HepG2 (cell line): ENCODE data around the gene ALCAM. TPM values are rescaled to one million over a fixed set of nuclear protein-coding genes. Genes with fewer than 3 reads are reported as not detected.

Experiments
- AFF4 ChIP-seq: sonication (generic); formaldehyde crosslinking; IDR thresholded peaks from 2 replicates; pipeline ENCODE4 v1.4.0; 2020; ENCODE audit warnings: missing genetic modification reagents
- ELF1 ChIP-seq: sonication (generic); formaldehyde crosslinking; IDR thresholded peaks from 2 replicates; pipeline ENCODE4 v1.4.0; 2020; ENCODE audit warnings: missing genetic modification reagents
- FOXA3 ChIP-seq: IDR thresholded peaks from 2 replicates; pipeline ENCODE4 v1.6.1; 2016; ENCODE audit warnings: missing genetic modification reagents, missing compliant biosample characterization
- HNF1B ChIP-seq: sonication (generic); formaldehyde crosslinking; IDR thresholded peaks from 2 replicates; pipeline ENCODE4 v1.5.1; 2020; ENCODE audit warnings: mild to moderate bottlenecking, moderate library complexity, missing genetic modification reagents
- MXD1 ChIP-seq: sonication (generic); formaldehyde crosslinking; IDR thresholded peaks from 2 replicates; pipeline ENCODE4 v1.4.0; 2020; ENCODE audit warnings: mild to moderate bottlenecking, missing genetic modification reagents
- MXI1 ChIP-seq: IDR thresholded peaks from 3 replicates; pipeline ENCODE4 v1.6.1; 2012; ENCODE audit warnings: low read depth, low read length, inconsistent platforms, borderline replicate concordance
- RAD51 ChIP-seq: fragments of 450-650 bp; IDR thresholded peaks from 2 replicates; pipeline ENCODE4 v1.6.1; 2016; ENCODE audit warnings: borderline replicate concordance
- RBFOX2 ChIP-seq: fragments of 200-400 bp; formaldehyde crosslinking; IDR thresholded peaks from 2 replicates; pipeline ENCODE4 v1.6.1; 2017; ENCODE audit warnings: low read depth, mild to moderate bottlenecking, low read length
- TFDP2 ChIP-seq: sonication (generic); formaldehyde crosslinking; IDR thresholded peaks from 2 replicates; pipeline ENCODE4 v1.4.0; 2020; ENCODE audit warnings: missing genetic modification reagents
- ZBTB1 ChIP-seq: sonication (generic); formaldehyde crosslinking; IDR thresholded peaks from 2 replicates; pipeline ENCODE4 v1.4.0; 2020; ENCODE audit warnings: missing genetic modification reagents, borderline replicate concordance
- ZBTB3 ChIP-seq: sonication (generic); formaldehyde crosslinking; IDR thresholded peaks from 2 replicates; pipeline ENCODE4 v1.4.0; 2020; ENCODE audit warnings: low read depth, mild to moderate bottlenecking, moderate library complexity, missing genetic modification reagents, borderline replicate concordance
- ZFP37 ChIP-seq: sonication (generic); formaldehyde crosslinking; IDR thresholded peaks from 2 replicates; pipeline ENCODE4 v1.4.0; 2020; ENCODE audit warnings: missing genetic modification reagents, borderline replicate concordance
- ZNF256 ChIP-seq: sonication (generic); formaldehyde crosslinking; conservative IDR thresholded peaks from 2 replicates; pipeline ENCODE4 v1.4.0; 2020; ENCODE audit warnings: missing genetic modification reagents
- ZNF335 ChIP-seq: sonication (generic); formaldehyde crosslinking; IDR thresholded peaks from 2 replicates; pipeline ENCODE4 v1.4.0; 2020; ENCODE audit warnings: missing genetic modification reagents
- ZNF563 ChIP-seq: sonication (generic); formaldehyde crosslinking; IDR thresholded peaks from 2 replicates; pipeline ENCODE4 v1.8.0; 2022; ENCODE audit warnings: mild to moderate bottlenecking, moderate library complexity, missing genetic modification reagents
- ZNF770 ChIP-seq: sonication (generic); formaldehyde crosslinking; IDR thresholded peaks from 2 replicates; pipeline ENCODE4 v1.5.0; 2020; ENCODE audit warnings: mild to moderate bottlenecking, missing genetic modification reagents
- ZNF816 ChIP-seq: sonication (generic); formaldehyde crosslinking; IDR thresholded peaks from 2 replicates; pipeline ENCODE4 v1.8.0; 2022; ENCODE audit warnings: missing genetic modification reagents, mild to moderate bottlenecking, borderline replicate concordance
- ZSCAN20 ChIP-seq: sonication (generic); formaldehyde crosslinking; IDR thresholded peaks from 2 replicates; pipeline ENCODE4 v1.4.0; 2020; ENCODE audit warnings: missing genetic modification reagents, mild to moderate bottlenecking, borderline replicate concordance
- polyA plus RNA-seq, 8 experiments: library from polyadenylated mRNA; depleted of rRNA in 3 of 8; stranded (reverse) in 7 of 8; unstranded in 1 of 8; fragments of >200 nt; fragmentation: Illumina TruSeq in 4 of 8; extraction: Trizol in 4 of 8; gene quantifications; 2 replicates each; pipeline versions ENCODE4 v1.2.1 to v1.2.3, GENCODE V29; 2011 to 2016; ENCODE audit warnings: low read depth in 4 of 8, missing spikeins in 1 of 8, mixed read lengths in 1 of 8; ENCODE audit not compliant: insufficient read depth in 1 of 8
- total RNA-seq, 5 experiments: library from RNA; depleted of rRNA; stranded (reverse); fragments of >200 nt; fragmentation: Illumina TruSeq; extraction: Trizol; gene quantifications; 2 replicates each; pipeline ENCODE4 v1.2.3, GENCODE V29; 2016; ENCODE audit warnings: low read depth in 1 of 5

ALCAM gene
- total and polyA plus RNA-seq, 2 of the 13 experiments (the other 11 are each of a cell fraction or from before 2014, with no cell fraction given) = 26.0 to 33.1 TPM

- TF ChIP-seq ZBTB1 (CRISPR knock-in tag) = no peak
- TF ChIP-seq ZSCAN20 = peak; percentile 68; the same call in 1 of the 2 replicates
- peak; percentile 34; the same call in 1 of the 2 replicates for TF ChIP-seq MXD1 (CRISPR knock-in tag)
- TF ChIP-seq ZNF335 = no peak
- TF ChIP-seq HNF1B (CRISPR knock-in tag) = no peak; the same call in 1 of the 2 replicates
- no peak for TF ChIP-seq MXI1
- TF ChIP-seq ZFP37 (CRISPR knock-in tag) = peak; percentile 76; the same call in 1 of the 2 replicates
- peak; percentile 53; the same call in 1 of the 2 replicates for TF ChIP-seq ZNF816 (CRISPR knock-in tag)
- TF ChIP-seq RAD51 = no peak
- TF ChIP-seq ZNF563 = peak; percentile 56; the same call in 1 of the 2 replicates
- TF ChIP-seq FOXA3 (CRISPR knock-in tag) = no peak
- TF ChIP-seq ZNF256 = no peak
- no peak for TF ChIP-seq AFF4
- peak; percentile 28; the same call in 1 of the 2 replicates for TF ChIP-seq RBFOX2
- no peak for TF ChIP-seq ZNF770 (CRISPR knock-in tag)
- no peak for TF ChIP-seq ELF1 (CRISPR knock-in tag)
- TF ChIP-seq ZBTB3 (CRISPR knock-in tag) = no peak
- peak; percentile 40; the same call in 1 of the 2 replicates for TF ChIP-seq TFDP2 (CRISPR knock-in tag)
These were observed 901 bp downstream of the ALCAM start (continued) for GRCh38 chr3:105367406-105368213.
